ENCODE data around the gene WNT5A. TPM values are rescaled to one million over a fixed set of nuclear protein-coding genes. Genes with fewer than 3 reads are reported as not detected.

Gene WNT5A
- polyA plus RNA-seq, 2 of the 4 experiments (the other 2 are of a cell fraction), result 0.10 to 1.1 TPM

GRCh38 chr3:55514962-55515361, 27.9 kb upstream of the WNT5A start (continued):
- TF ChIP-seq TFCP2L1 (CRISPR knock-in tag; IDR thresholded peaks at IDR 0.05) (no peak), CHD4 (IDR thresholded peaks at IDR 0.05; ENCODE audit: borderline replicate concordance) (no peak), POLR2AphosphoS2 (conservative IDR thresholded peaks at IDR 0.05; ENCODE audit: low read length) (no peak), EHMT2 (IDR thresholded peaks at IDR 0.05; ENCODE audit: low read depth) (no peak)

DNA sequence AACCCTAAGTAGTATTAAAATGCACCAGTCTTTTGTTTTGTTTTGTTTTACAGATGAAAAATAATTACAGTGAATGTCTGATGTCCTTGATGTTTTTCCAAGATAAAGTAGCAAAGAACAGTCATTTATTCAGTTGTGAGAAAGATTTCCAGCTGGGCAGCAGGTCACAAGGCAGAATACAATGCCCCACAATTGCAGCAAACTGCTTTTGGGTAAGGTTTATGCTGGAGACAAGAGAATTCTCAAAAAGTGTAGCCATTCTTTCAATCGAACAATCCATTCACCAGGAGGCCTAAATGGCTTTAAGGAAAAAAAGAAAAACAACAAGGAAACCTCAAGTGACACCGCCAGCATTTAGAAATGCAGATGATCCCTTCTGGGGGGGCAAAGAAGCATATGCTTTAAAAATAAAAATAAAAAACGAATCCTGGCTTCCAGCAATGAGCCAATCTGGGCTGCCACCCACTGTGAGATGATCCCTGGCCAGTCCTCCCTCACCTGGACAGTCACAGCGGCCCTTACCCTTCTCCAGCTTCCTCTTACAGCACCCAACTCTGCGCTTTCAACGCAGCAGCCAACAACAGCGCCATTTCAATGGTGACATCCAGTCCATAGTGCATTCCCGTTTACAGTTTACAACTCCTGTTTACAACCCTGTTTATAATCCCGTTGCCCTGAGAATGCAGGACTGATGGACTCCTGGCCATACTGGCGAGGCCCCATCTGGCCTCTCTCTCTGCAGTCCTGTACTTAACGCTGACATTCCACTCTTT, 25.7 kb upstream of the WNT5A start:
- Histone ChIP-seq H3K4me1 (no peaks in the 10 kb centered on the region), H3K27ac (no peak overlapping the region), H3K4me3 (no peak overlapping the region), H3K9me3 (no peaks in the 10 kb centered on the region), H3K4me2 (no peak overlapping the region)
- no peak for ATAC-seq
- WGBS (ENCODE audit: missing lambda C conversion rate), result 37% methylated on average over 11 of the region's 11 CpGs
- no peak for TF ChIP-seq MAFK (IDR thresholded peaks at IDR 0.05; ENCODE audit: partially characterized antibody)
- TF ChIP-seq JUN (IDR thresholded peaks at IDR 0.05), result no peak
- no peak for TF ChIP-seq RCOR1 (IDR thresholded peaks at IDR 0.05; ENCODE audit: low read depth, low read length)
- TF ChIP-seq ESRRA (IDR thresholded peaks at IDR 0.05; ENCODE audit: borderline replicate concordance, low read length), result no peak
- no peak for TF ChIP-seq FOSL2 (IDR thresholded peaks at IDR 0.05)
- no peak for TF ChIP-seq FOSL2 (CRISPR knock-in tag; IDR thresholded peaks at IDR 0.05)
- no peak for TF ChIP-seq MYC (IDR thresholded peaks at IDR 0.05; ENCODE audit: borderline replicate concordance, low read length)
- no peak for TF ChIP-seq RNF2 (IDR thresholded peaks at IDR 0.05; ENCODE audit: borderline replicate concordance, low read depth)
- FAIRE-seq, result no peak
- CTCF ChIA-PET, result no interaction called here
- DNase-seq (ENCODE audit: low read depth in 1 of 2, low spot score in 1 of 2), result no peak
- POLR2A ChIA-PET, result no interaction called here

DNA sequence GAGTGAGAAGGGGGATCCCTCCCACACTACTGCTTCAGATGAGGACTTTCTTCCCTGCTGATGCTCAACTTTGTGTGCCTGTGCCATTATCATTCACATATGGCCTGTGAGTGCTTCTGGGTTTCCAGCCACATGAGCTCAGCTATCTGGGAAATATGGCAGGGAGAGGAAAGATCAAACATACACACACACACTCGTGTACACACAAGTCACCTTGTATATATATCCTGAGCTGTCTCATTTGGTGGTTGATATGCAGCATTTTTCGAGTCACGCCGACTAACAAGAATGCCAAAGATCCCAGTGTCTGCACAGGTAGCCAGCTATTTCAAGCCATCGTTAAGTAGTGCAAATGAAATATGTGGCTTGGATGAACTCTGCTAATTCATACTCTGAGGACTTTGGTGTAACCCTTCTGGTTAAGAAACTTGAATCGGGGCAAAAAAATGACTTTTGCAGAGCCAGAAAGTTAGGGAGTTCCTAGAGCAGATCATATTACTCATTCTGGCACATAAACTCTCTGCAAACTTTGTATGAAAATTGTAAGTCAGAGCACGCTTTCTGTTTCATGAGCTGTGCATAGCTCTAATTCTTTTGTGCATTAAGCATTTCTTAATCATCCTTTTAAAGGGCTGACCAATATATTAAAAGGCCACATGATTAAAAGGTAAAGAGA, 24.9 kb upstream of the WNT5A start:
- no peak for ATAC-seq
- no peak for FAIRE-seq
- no peak overlapping the region for H3K4me2 ChIP-seq
- POLR2A ChIA-PET, result no interaction called here
- H3K4me3 ChIP-seq, result no peak overlapping the region
- CTCF ChIA-PET, result no interaction called here
- H3K4me1 ChIP-seq, result no peaks in the 10 kb centered on the region
- H3K27ac ChIP-seq, result no peak overlapping the region
- no peak for DNase-seq (ENCODE audit: low read depth in 1 of 2, low spot score in 1 of 2)
- no peak for TF ChIP-seq GATA3 (IDR thresholded peaks at IDR 0.05; ENCODE audit: borderline replicate concordance)
- no peak for TF ChIP-seq KDM1A (IDR thresholded peaks at IDR 0.05; ENCODE audit: low read depth)
- no peak for TF ChIP-seq RCOR1 (IDR thresholded peaks at IDR 0.05; ENCODE audit: low read depth, low read length)
- TF ChIP-seq TFCP2L1 (CRISPR knock-in tag; IDR thresholded peaks at IDR 0.05), result no peak
- no peak for TF ChIP-seq PBX3 (IDR thresholded peaks at IDR 0.05)
- no peak for TF ChIP-seq RFX5 (IDR thresholded peaks at IDR 0.05)
- no peak for TF ChIP-seq EHF (CRISPR knock-in tag; IDR thresholded peaks at IDR 0.05)
- no peak for TF ChIP-seq ZFP36 (IDR thresholded peaks at IDR 0.05; ENCODE audit: borderline replicate concordance, partially characterized antibody)
- no peak for TF ChIP-seq CHD4 (IDR thresholded peaks at IDR 0.05; ENCODE audit: borderline replicate concordance)
- TF ChIP-seq KDM5A (IDR thresholded peaks at IDR 0.05), result no peak
- TF ChIP-seq POLR2AphosphoS2 (conservative IDR thresholded peaks at IDR 0.05; ENCODE audit: low read length), result no peak
- no peak for TF ChIP-seq JUNB (IDR thresholded peaks at IDR 0.05)
- no peak for TF ChIP-seq CBX8 (IDR thresholded peaks at IDR 0.05)
- no peak for TF ChIP-seq EP300 (IDR thresholded peaks at IDR 0.05)
- no peak for TF ChIP-seq PHF8 (IDR thresholded peaks at IDR 0.05; ENCODE audit: borderline replicate concordance, low read depth)
- WGBS (ENCODE audit: missing lambda C conversion rate), result 56% methylated on average over 7 of the region's 7 CpGs
- H3K9me3 ChIP-seq, result no peaks in the 10 kb centered on the region
